ENCODE data around the gene ACER1.
"Not testable (repeated sequence)": the region's sequence is repeated elsewhere in the genome, so short reads cannot be mapped to it uniquely, and the experiment has no call there.

The ACER1 gene

DNA sequence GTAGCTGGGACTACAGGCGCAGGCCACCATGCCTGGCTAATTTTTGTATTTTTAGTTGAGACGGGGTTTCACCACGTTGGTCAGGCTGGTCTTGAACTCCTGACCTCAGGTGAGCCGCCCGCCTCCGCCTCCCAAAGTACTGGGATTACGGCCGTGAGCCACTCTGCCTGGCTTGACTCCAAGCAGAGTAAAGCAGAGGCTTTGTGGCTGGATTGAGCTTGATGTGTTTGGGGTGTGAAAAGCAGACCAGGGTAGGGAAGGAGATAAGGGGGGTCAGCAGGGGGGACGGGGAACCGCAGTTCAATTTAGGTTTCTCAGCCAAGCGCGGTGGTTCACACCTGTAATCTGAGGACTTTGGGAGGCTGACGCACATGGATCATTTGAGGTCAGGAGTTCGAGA is 23.8 kb upstream of the ACER1 start:
- DNase-seq (ENCODE audit: low spot score): no peak

DNA sequence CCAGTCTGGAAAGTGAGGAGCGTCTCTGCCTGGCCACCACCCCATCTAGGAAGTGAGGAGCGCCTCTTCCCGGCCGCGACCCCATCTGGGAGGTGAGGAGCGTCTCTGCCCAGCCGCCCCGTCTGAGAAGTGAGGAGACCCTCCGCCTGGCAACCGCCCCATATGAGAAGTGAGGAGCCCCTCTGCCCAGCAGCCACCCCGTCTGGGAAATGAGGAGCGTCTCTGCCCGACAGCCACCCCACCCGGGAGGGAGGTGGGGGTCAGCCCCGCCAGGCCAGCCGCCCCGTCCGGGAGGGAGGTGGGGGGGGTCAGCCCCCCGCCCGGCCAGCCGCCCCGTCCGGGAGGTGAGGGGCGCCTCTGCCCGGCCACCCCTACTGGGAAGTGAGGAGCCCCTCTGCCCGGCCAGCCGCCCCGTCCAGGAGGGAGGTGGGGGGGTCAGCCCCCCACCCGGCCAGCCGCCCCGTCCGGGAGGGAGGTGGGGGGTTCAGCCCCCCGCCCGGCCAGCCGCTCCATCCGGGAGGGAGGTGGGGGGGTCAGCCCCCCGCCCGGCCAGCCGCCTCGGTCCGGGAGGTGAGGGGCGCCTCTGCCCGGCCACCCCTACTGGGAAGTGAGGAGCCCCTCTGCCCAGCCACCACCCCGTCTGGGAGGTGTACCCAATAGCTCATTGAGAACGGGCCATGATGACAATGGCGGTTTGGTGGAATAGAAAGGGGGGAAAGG is 22.1 kb upstream of the ACER1 start:
- not testable (repeated sequence) for DNase-seq (ENCODE audit: low spot score)

DNA sequence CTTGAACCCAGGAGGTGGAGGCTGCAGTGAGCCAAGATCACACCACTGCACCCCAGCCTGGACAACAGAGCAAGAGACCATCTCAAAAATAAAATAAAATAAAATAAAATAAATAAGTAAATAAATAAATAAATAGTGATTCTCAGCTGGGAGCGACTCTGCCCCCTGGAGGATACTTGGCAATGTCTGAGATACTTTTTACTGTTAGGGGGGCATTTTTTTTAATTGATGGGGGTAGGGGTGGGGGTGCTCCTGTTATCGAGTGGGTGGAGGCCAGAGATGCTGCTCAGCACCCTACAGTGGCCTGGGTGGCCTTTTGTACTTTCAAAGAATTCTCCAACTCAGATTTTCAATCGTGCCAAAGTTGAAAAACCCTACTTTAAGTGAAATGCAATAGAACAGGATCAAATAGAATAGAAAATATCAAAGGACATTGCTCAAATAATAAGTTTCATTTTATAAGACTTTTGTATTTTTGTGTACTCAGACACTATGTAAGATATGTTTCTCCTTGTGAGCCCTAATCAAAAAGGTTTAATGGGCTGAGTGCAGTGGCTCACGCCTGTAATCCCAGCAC is 20.8 kb upstream of the ACER1 start:
- DNase-seq (ENCODE audit: low spot score): no peak

DNA sequence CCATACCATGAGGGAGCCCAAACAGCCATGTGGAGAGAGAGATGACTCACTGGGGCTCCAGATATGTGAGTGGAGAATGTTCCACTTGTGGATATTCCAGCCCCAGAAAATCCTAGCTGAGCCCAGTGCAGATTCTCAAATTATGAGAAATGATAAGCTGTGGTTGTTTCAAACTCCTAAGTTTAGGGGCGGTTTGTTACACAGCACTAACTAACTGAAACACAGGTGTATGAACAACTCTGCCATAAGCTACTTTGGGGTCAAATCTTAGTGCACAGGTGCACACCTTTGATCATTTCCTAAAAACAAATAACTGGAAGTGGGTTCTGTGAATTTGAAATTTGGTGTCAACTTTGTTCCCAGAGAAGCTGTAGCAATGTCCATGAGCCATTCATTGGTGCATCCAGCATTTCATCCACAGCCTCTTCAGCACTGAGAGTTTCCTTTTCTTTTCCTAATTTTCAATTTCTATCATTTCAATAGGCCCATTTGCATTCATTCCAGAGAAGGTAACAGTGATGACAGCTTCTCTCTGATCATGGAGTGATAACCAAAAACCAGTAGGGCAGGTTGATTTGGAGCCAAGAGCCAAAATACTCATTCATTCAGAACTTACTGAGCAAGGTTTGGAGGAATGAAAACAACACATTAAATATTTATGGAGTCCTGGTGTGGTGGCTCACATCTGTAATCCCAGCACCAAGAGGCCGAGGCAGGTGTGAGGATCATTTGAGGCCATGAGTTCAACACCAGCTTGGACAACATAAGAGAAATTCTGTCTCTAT is 19.2 kb upstream of the ACER1 start:
- no peak for DNase-seq (ENCODE audit: low spot score)

DNA sequence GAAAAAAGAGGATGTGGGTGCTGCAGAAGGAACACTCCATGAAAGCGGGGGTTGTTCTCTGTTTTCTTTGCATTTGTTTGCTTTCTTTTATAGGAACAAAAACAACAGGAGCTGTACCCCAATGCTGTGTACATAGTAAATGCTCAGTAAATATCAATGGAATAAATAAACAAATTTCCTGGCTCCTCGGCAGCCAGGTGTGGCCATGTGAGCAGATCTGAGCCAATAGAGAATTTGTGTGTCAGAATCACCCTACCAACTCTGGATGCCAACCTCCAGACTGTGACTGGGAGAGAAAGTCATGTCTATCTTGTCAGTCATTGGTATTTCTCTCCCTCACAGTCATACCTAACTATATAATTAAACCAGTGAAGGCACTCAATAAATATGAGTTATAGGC is 17.3 kb upstream of the ACER1 start:
- no peak for DNase-seq (ENCODE audit: low spot score)

DNA sequence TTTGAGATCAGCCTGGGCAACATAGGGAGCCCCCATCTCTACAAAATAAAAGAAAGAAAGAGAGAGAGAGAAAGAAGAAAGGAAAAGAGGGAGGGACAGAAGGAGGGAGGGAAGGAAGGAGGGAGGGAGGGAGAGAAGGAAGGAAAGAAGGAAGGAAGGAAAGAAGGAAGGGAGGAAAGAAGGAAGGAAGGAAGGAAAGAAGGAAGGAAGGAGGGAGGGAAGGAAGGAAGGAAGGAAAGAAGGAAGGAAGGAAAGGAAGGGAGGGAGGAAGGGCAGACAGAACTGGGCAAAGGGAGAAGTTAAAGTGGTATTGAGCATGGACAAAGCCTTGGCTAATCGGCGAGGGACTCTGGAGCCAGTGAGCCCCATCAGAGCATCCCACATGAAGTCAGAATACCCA is 15.9 kb upstream of the ACER1 start:
- DNase-seq (ENCODE audit: low spot score): not testable (repeated sequence)

DNA sequence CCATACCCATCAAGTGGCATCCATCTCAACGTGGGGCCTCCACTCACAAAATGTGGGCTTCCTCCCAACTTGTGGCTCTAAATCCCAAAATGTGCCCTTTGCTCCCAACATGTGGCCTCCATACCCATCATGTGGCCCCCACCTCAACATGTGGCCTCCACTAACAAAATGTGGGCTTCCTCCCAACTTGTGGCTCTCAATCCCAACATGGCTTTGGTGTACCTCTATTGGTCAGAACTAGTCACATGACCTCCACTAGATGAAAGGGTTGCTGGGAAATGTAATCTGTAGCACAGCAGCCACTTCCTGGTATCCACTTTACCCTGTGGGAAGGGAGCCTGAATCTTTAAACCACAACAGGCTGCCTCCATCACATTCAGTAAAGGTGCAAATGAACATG is 10.1 kb upstream of the ACER1 start:
- DNase-seq (ENCODE audit: low spot score): no peak

DNA sequence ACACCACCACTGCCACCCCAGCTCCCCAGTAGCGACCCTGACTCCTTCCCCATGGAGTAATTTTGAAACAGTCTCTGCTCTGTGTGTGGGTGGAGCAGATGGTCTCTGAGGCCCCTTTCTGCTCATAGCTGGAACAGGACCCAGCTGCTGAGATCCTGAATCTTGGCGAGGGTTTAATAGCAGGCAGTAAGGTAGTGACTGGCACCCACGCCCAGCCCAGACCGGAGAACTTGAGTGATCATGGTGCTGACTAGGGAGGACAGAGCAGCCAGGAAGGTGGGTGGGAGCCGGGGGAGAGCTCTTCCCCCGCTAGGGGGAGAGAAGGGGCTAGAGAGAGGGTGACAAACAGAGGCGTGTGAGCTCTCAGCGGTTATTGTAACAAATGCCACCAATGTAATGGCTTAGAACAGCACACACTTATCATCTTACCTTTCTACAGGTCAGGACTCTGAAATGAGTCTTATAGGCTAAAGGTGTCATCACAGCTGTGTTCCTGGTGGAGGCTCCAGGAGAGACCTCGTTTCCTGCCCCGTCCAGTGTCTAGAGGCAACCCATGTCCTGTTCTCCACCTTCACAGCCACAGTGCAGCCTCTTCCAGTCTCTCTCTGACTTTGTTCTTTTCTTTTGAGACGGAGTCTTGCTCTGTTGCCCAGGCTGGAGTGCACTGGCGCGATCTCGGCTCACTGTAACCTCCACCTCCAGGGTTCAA is 7.2 kb upstream of the ACER1 start:
- DNase-seq (ENCODE audit: low spot score): no peak

DNA sequence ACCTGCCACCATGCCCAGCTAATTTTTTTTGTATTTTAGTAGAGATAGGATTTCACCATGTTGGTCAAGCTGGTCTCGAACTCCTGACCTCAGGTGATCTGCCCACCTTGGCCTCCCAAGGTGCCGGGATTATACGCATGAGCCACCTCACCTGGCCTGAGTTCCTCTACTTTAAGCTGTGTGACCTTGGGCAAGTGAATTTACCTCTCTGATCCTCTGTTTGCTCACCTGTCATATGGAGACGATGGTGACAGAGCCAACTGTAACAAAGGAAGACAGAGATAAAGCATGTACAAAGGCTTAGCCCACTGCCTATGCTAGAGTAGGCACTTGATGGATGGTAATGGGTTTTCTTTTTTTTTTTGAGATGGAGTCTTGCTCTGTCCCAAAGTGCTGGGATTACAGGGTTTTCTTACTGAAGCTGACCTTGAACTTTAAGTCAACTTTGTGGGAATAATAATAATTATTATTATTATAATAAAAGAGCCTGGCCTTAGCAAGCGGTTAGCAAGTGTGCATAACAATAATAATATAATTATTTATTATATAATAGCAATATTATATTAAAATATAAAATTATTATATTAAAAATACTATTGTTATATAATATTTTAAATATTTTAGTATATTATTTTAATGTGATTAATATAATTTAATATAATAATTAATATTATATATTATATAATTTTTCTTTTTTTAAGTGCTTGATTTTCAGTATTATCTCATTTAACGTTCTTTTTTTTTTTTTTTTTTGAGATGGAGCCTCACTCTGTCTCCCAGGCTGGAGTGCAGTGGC is 1.3 kb upstream of the ACER1 start:
- no peak for DNase-seq (ENCODE audit: low spot score)

DNA sequence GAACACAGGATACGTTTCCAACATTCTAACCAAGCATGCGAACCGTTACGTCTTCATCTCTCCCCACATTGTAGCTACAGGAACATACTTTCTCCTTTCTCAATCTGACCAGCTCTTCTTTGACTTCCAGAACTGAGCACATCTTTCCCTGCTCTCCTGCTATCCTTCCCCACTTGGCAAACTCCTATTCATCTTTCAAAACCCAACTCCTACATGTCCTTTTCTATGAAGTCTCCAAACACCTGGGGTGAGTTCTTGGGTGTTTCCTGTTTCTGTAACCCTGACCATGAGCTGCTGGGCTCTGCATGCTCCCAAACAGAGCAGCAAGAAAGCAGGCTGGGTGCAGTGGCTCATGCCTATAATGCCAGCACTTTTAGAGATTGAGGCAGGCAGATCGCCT is 6.6 kb downstream of the ACER1 start:
- DNase-seq (ENCODE audit: low spot score): no peak

DNA sequence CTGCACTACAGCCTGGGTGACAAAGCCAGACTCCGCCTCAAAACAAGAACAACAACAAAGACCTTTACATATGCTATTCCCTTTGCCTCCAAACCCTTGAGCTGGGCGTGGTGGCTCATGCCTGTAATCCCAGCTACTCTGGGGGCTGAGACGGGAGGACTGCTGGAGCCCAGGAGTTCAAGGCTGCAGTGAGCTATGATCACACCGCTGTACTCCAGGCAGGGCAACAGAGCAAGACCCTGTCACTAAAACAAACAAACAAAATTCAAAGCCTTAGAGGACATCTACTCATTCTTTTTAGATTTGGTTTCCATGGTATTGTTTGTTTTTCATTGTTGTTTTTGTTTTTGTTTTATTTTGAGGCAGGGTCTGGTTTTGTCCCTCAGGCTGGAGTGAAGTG is 7.8 kb downstream of the ACER1 start:
- no peak for DNase-seq (ENCODE audit: low spot score)

DNA sequence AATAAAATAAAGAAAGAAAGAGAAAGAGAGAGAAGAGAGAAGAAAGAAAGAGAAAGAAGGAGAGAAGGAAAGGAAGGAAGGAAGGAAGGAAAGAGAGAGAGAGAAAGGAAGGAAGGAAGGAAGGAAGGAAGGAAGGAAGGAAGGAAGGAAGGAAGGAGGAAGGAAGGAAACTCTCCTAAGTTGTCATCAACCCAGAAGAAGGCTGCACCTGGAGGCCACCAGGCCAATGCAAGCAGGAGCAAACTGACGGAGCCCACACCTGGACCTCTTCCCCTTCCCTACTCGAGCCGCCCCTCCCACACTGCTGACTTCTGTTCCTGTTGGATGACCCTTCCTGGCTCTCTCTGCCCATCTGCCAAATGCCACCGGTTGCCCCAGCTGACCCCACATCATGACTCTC is 8.7 kb downstream of the ACER1 start:
- DNase-seq (ENCODE audit: low spot score): no peak

DNA sequence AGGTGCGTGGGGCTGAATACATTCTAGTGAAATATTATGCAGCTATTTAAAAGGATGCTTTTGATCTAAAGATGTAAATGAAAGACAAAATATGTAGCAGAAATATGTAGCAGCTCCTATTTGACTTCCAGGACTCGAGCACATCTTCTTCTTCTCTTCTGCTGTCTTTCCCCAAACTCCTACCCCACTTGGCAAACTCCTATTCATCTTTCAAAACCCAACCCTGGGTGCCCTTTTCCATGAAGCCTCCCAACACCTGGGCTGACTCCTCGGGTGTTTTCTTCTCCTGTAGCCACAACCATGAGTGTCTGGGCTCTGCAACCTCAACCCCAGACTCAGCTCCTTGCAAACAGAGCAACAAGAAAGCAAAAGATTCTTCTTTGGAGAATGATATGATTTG is 11.1 kb downstream of the ACER1 start:
- no peak for DNase-seq (ENCODE audit: low spot score)

DNA sequence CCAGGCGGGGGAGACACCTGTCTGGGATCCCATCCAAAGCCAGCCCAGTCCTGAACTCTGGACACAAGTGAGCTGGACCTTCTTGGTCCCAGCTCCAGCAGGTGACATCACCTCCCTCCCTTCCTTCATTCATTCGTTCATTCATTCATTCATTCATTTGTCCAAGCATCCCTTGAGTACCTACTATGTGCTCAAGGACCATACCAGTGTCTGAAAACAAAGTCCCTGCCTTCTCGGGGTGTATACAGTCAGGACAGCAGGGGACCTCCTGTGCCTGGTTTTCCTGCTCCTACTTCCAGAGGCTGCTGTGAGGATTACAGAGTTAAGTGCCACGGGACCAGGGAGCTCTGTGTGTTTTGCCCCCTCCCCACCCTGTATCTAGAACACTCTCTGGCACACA is 14.0 kb downstream of the ACER1 start:
- no peak for DNase-seq (ENCODE audit: low spot score)

DNA sequence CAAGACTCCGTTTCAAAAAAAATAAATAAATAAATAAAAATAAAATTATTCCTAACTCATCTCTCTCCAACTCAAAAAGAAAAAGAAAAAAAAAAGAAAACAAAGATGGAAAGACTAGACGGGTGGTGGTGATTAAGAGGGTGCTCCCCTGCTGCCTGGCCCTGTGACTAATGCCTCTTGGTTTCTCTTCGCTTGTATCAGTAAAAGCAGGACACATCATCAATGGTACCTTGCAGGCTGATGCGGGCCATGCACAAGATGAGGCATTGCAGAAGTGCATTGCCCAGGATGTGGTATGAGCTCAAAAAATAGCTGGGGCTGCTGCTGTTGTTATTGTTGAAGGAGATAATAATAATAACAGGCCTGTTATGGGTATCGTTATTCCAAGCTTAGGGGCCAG is 14.6 kb downstream of the ACER1 start:
- DNase-seq (ENCODE audit: low spot score): no peak

DNA sequence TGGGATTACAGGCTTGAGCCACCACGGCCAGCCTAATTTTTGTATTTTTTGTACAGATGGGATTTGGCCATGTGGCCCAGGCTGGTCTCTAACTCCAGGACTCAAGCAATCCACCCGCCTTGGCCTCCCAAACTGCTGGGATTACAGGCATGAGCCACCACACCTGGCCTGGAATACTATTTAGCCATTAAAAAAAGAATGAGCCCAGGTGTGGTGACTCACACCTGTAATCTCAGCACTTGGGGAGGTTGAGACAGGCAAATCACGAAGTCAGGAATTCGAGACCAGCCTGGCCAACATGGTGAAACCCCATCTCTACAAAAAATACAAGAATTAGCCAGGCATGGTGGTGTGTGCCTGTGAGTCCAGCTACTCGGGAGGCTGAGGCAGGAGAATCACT is 17.8 kb downstream of the ACER1 start:
- not testable (repeated sequence) for DNase-seq (ENCODE audit: low spot score)

DNA sequence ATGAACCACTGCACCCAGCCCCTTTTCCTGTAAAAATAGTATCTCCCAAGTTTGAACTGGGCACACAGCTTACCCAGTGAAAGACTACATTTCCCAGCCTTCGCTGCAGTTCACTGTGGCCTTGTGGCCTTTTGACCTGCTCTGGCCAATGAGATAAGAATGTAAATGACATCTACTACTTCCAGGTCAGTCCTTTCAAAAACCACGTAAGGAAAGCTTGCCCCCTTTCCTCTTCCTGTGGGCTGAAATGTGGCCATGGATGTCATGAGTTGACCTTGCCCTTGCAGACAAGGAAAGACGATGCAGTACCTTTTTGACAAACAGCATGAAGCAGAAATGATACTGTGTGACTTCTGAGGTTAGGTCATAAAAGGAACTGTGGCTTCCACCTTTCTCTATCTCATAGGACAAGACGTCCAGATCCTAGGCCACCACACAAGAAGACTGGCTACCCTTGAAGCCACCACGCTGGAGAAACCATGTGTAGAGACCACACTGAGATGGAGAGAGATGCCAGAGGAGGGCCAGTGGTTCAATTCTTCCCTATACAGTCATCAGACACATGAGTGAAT is 19.9 kb downstream of the ACER1 start:
- DNase-seq (ENCODE audit: low spot score): no peak

DNA sequence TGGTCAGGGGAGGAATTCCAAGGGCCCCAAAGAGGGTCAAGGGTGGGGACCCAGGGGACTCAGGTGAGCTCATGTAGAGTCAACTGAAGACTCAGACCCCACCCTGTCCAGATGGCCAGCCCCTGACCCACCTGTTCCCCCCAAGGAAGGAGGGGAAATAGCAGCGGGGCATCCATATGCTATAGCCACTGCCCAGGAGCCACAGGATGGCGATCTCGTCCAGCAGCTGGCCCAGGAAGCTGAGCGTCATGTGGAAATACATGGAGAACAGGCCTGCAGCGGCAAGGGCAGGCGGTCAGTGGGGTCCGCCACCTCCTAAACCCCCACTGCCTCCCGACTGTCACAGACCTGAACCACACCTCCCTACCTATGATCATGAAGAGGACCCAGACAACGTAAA is 21.4 kb downstream of the ACER1 start:
- DNase-seq (ENCODE audit: low spot score): no peak

DNA sequence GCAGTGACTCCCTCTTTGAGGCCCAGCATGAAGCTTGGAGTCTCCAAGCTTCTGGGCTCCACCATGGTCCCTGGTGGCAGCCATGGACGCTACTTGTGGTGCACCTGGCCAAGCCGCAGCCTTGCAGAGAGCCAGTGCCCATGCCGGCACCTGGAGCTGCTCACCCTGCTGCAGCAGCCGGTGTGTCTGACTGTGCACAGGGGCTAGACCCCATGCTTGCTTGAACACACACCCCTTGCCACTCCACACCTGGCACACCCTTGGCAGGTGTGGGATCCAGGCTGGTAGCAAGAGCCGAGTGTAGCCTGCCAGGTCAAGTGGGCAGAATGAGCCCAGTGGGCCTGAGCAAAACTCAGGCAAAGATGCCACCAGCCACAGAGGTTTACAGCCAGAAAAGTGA is 35.0 kb downstream of the ACER1 start:
- no peak for DNase-seq (ENCODE audit: low spot score)

DNA sequence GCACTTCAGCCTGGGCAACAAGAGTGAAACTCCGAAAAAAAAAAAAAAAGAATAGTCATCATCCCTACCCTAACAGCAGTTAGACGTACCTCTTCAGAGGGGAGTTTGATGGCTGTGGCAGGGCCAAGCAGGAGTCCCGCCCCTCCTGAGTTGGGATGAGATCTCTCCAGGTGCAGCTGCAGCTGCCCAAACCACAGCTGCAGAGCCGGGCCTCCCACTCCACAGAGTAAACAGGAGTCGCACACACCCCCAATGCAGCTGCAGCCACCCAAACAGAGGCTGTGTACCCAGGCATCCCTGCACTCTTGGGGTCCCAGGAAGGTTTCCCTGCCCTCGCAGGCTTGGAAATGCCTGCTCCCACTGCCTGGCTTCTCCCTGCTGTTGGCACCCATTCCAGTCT is 36.2 kb downstream of the ACER1 start:
- DNase-seq (ENCODE audit: low spot score): no peak

DNA sequence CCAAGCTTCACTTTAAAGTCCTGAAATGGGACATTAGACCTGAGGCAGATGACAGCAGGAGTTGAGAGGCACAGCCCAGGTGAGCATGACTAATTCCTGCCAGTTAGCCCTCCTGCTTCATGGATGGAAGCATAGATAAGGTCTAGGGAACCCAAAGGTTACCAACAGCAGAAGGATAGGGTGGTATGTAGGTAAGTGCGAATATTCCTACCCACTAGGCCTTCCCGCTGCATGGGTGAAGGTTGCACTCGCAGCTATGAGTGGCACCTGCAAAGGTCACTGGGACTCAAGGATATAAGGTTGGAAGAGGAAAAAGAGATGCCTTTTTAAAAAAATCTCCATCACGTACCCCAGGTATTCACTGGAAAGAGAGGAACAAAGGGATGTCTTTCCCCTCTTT is 41.4 kb downstream of the ACER1 start:
- DNase-seq (ENCODE audit: low spot score): no peak

DNA sequence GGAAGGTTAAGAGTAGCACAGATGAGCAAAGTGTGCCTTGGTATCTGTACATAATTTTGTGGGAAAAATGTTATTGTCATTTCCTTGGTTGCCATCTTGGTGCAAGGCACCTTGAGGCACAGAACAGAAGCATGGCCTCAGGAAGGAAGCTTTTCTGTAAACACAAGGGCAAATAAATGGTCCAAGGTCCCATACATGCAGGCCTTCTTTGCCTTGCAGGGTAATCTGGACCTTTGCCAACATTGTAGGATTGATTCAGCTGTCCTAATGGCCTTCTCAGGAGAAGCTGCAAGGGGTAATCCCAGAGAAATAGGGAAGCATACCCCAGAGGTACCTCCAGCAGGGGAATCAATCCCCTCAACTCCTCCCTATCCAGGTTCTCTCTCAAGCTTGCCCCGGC is 44.7 kb downstream of the ACER1 start:
- DNase-seq (ENCODE audit: low spot score): no peak
